HCT116 (cell line): ENCODE measurements around the gene APBB2. TPM values are rescaled to one million over a fixed set of nuclear protein-coding genes. Genes with fewer than 3 reads are reported as not detected.
A peak's percentile ranks its signal among the peaks of the same experiment; 100 is the strongest.

Experiments
- ATAC-seq: fragments of 200-7000 bp; cut with Tn5 transposase; 2 replicates; pipeline ENCODE4 v1.9.1; 2020; ENCODE audit warnings: mild to moderate bottlenecking, moderate library complexity
- BruUV-seq: library from RNA; stranded (reverse); fragments of 400-500 nt; replicated peaks from 2 replicates; lab custom pipeline; 2021; lab: Mats Ljungman, UMichigan
- CTCF ChIA-PET: fragments of 300-600 bp; sonication (Branson Sonifier 250); formaldehyde crosslinking; loops from one replicate; lab custom pipeline; 2021; ENCODE audit warnings: antibody characterized with exemption; lab: Charles Lee
- POLR2A ChIA-PET: fragments of 300-600, 350-600 bp; sonication (Branson Sonifier 250); formaldehyde crosslinking; loops from one replicate; lab custom pipeline; 2021; ENCODE audit warnings: antibody characterized with exemption; lab: Charles Lee
- RAD21 ChIA-PET, 2 experiments: fragments of 300-600 bp; sonication (Branson Sonifier 250); formaldehyde crosslinking; loops; one replicate each; lab custom pipeline; 2023; ENCODE audit warnings: low total read pairs in 2 of 2; ENCODE audit not compliant: uncharacterized antibody in 2 of 2, unreplicated experiment in 2 of 2, low non-redundant PET in 1 of 2; lab: Charles Lee
- DNase-seq: peaks from one replicate; pipeline ENCODE4 v3.0.0-alpha.2; 2010; ENCODE audit warnings: low read depth, low spot score
- H2AFZ ChIP-seq: fragments of 200-600 bp; shearing (Covaris generic), sonication (generic); 2 replicates; pipeline ENCODE4 v1.6.1; 2017; ENCODE audit warnings: low read depth, mixed run types, mixed read lengths, antibody characterized with exemption, low read length; ENCODE audit not compliant: poor library complexity, severe bottlenecking
- H3K27ac ChIP-seq: 2 replicates; pipeline ENCODE4 v1.5.1; 2012; ENCODE audit warnings: low read depth, low read length
- H3K27me3 ChIP-seq: fragments of 200-600 bp; sonication (generic); 2 replicates; pipeline ENCODE4 v1.6.1; 2016; ENCODE audit warnings: mixed run types, low read length, mixed read lengths; ENCODE audit not compliant: insufficient read depth
- H3K36me3 ChIP-seq, 2 experiments: fragments of 200-500 bp in 1 of 2; fragments of 200-600 bp in 1 of 2; sonication (Bioruptor generic) in 1 of 2; sonication (generic) in 1 of 2; 2 replicates each; pipeline versions ENCODE4 v1.5.1 to v1.6.1; 2014 to 2016; ENCODE audit warnings: low read length in 2 of 2, inconsistent platforms in 1 of 2, mixed read lengths in 1 of 2, mixed run types in 1 of 2; ENCODE audit not compliant: insufficient read depth in 2 of 2, control insufficient read depth in 1 of 2
- H3K4me1 ChIP-seq, 2 experiments: fragments of 200-600 bp in 1 of 2; sonication (generic) in 1 of 2; 2 replicates each; pipeline versions ENCODE4 v1.5.1 to v1.6.1; 2012 to 2017; ENCODE audit warnings: low read length in 2 of 2, inconsistent platforms in 1 of 2, mild to moderate bottlenecking in 1 of 2, mixed read lengths in 1 of 2, mixed run types in 1 of 2, moderate library complexity in 1 of 2; ENCODE audit not compliant: insufficient read depth in 2 of 2, control insufficient read depth in 1 of 2
- H3K4me2 ChIP-seq: fragments of 200-600 bp; sonication (generic); 2 replicates; pipeline ENCODE4 v1.6.1; 2017; ENCODE audit warnings: mixed run types, low read length, mixed read lengths
- H3K4me3 ChIP-seq, 2 experiments: fragments of 200-600 bp in 1 of 2; sonication (generic) in 1 of 2; replicated peaks in 1 of 2; 2 replicates each; pipeline ENCODE4 v1.5.1; 2011 to 2016; ENCODE audit warnings: low read length in 2 of 2, control low read depth in 1 of 2, low read depth in 1 of 2, mild to moderate bottlenecking in 1 of 2, mixed read lengths in 1 of 2, mixed run types in 1 of 2
- H3K79me2 ChIP-seq: fragments of 200-600 bp; sonication (generic); 2 replicates; pipeline ENCODE4 v1.6.1; 2017; ENCODE audit warnings: mild to moderate bottlenecking, mixed run types, low read length, moderate library complexity, mixed read lengths; ENCODE audit not compliant: insufficient read depth
- H3K9ac ChIP-seq: fragments of 200-600 bp; sonication (generic); 2 replicates; pipeline ENCODE4 v1.6.1; 2016; ENCODE audit warnings: low read length, mixed read lengths
- H3K9me2 ChIP-seq: fragments of 200-600 bp; sonication (generic), shearing (Covaris generic); 2 replicates; pipeline ENCODE4 v1.6.1; 2017; ENCODE audit warnings: mixed run types, mild to moderate bottlenecking, moderate library complexity; ENCODE audit not compliant: insufficient read depth
- H3K9me3 ChIP-seq, 2 experiments: fragments of 200-500 bp in 1 of 2; fragments of 200-600 bp in 1 of 2; sonication (Bioruptor generic) in 1 of 2; sonication (generic) in 1 of 2; 2 replicates each; pipeline ENCODE4 v1.6.1; 2014 to 2017; ENCODE audit warnings: low read length in 2 of 2, mixed read lengths in 2 of 2, inconsistent platforms in 1 of 2, low read depth in 1 of 2, mild to moderate bottlenecking in 1 of 2, mixed run types in 1 of 2, moderate library complexity in 1 of 2; ENCODE audit not compliant: control insufficient read depth in 1 of 2, insufficient read depth in 1 of 2
- H4K20me1 ChIP-seq: fragments of 200-600 bp; sonication (generic), shearing (Covaris generic); 2 replicates; pipeline ENCODE4 v1.6.1; 2017; ENCODE audit warnings: mixed run types, mild to moderate bottlenecking, moderate library complexity; ENCODE audit not compliant: insufficient read depth
- CEBPB ChIP-seq: IDR thresholded peaks from 2 replicates; pipeline ENCODE4 v1.6.1; 2012; ENCODE audit warnings: low read depth
- CTCF ChIP-seq, 3 experiments: fragments of 200-600 bp in 1 of 3; sonication (generic) in 1 of 3; IDR thresholded peaks in 2 of 3; conservative IDR thresholded peaks in 1 of 3; 2 replicates each; pipeline ENCODE4 v1.5.1; 2012 to 2017; ENCODE audit warnings: low read depth in 2 of 3, low read length in 2 of 3, antibody characterized with exemption in 1 of 3, borderline replicate concordance in 1 of 3, control low read depth in 1 of 3, mild to moderate bottlenecking in 1 of 3, mixed read lengths in 1 of 3, mixed run types in 1 of 3, moderate library complexity in 1 of 3; ENCODE audit not compliant: insufficient read depth in 1 of 3
- RAD21 ChIP-seq: IDR thresholded peaks from 2 replicates; pipeline ENCODE4 v1.6.1; 2012; ENCODE audit warnings: low read depth, mild to moderate bottlenecking
- SP1 ChIP-seq: IDR thresholded peaks from 2 replicates; pipeline ENCODE4 v1.6.1; 2012; ENCODE audit warnings: low read depth
- SRF ChIP-seq: IDR thresholded peaks from 2 replicates; pipeline ENCODE4 v1.6.1; 2012; ENCODE audit warnings: low read depth
- TCF7L2 ChIP-seq: IDR thresholded peaks from 2 replicates; pipeline ENCODE4 v1.7.0; 2011; ENCODE audit warnings: borderline replicate concordance, inconsistent platforms; ENCODE audit not compliant: insufficient read depth, insufficient read length; ENCODE audit errors: extremely low read depth
- intact Hi-C: fragments of 100-400 bp; cut with micrococcal nuclease; formaldehyde crosslinking; loops from 2 replicates; pipeline ENCODE4 v1.10.0; 2022
- total RNA-seq: library from RNA; stranded (reverse); gene quantifications from one replicate; pipeline ENCODE4 v1.2.1, GENCODE V29; 2021; ENCODE audit not compliant: unreplicated experiment

Gene APBB2
- total RNA-seq, 1 experiment from 2014 or later, result 72.5 TPM

GRCh38 chr4:40918330-40918729, 296.0 kb downstream of the APBB2 start:
- intact Hi-C loops, result no loop called here
- Histone ChIP-seq H2AFZ (no peak overlapping the region), H3K4me2 (no peak overlapping the region), H3K27me3 (no peaks in the 10 kb centered on the region), H3K4me1 (peaks cover 3 to 18% of the 10 kb centered on the region in 2 experiments; a peak in 3 of 4 replicates), H4K20me1 (no peaks in the 10 kb centered on the region), H3K27ac (no peak overlapping the region), H3K4me3 (no peak overlapping the region), H3K9me2 (no peaks in the 10 kb centered on the region), H3K9me3 (no peaks in the 10 kb centered on the region), H3K9ac (no peak overlapping the region)
- no peak for ATAC-seq
- no peak for DNase-seq
- POLR2A ChIA-PET, result no interaction called here
- RAD21 ChIA-PET, result no interaction called here
- BruUV-seq, result no TSS peak
- TF ChIP-seq SP1 (no peak), SRF (peak; percentile 51; the same call in 1 of the 2 replicates), CEBPB (peak; percentile 33; the same call in 1 of the 2 replicates)
- TF ChIP-seq, all 23 proteins: peak for 2
- CTCF ChIA-PET, result interaction anchor here (1.0 to 2.7 kb wide), 3 partner anchors 10 to 296 kb away, joined by 3 to 9 read pairs (median 7); partner anchors contain the start of gene APBB2
- Histone ChIP-seq H3K79me2 (no peaks in the 10 kb centered on the region), H3K36me3 (no peaks in the 10 kb centered on the region; a peak in 1 of 4 replicates)

- no peaks in the 10 kb centered on the region; a peak in 1 of 4 replicates for H3K36me3 ChIP-seq
- ChIA-PET CTCF (interaction anchor here (1.4 to 2.7 kb wide), 3 partner anchors 7 to 15 kb away, joined by 4 to 10 read pairs (median 9); no protein-coding TSS in a partner anchor), RAD21 (no interaction called here), POLR2A (no interaction called here)
- peak; percentile 97 for ATAC-seq
- H3K27me3 ChIP-seq, result no peaks in the 10 kb centered on the region
- no peak overlapping the region for H3K4me2 ChIP-seq
- no peak for TF ChIP-seq TCF7L2
- TF ChIP-seq RAD21, result no peak
- TF ChIP-seq CEBPB, result no peak
- TF ChIP-seq SRF, result no peak
- TF ChIP-seq CTCF (IDR thresholded peaks at IDR 0.05 in 2 of 3, conservative IDR thresholded peaks at IDR 0.05 in 1 of 3; ENCODE audit: borderline replicate concordance in 1 of 3, insufficient read depth in 1 of 3, low read depth in 2 of 3, low read length in 2 of 3), result peak in 2 of 3 experiments; percentile 72; a peak in 4 of 6 replicates
- no peak overlapping the region for H3K9ac ChIP-seq
- no peak overlapping the region for H2AFZ ChIP-seq
- no peaks in the 10 kb centered on the region for H3K9me3 ChIP-seq
- H3K4me3 ChIP-seq, result no peak overlapping the region
- no peaks in the 10 kb centered on the region for H3K79me2 ChIP-seq
- BruUV-seq, result no TSS peak
- H3K4me1 ChIP-seq, result peaks cover 3 to 18% of the 10 kb centered on the region in 2 experiments; a peak in 3 of 4 replicates
- intact Hi-C loops, result no loop called here
- no peaks in the 10 kb centered on the region for H4K20me1 ChIP-seq
- DNase-seq, result peak; percentile 37
- H3K9me2 ChIP-seq, result no peaks in the 10 kb centered on the region
- H3K27ac ChIP-seq, result no peak overlapping the region
These were observed 297.5 kb downstream of the APBB2 start for GRCh38 chr4:40916880-40917279.
